GM19328 (cell line): ENCODE data around the gene RPL28.
"Not testable (repeated sequence)": the region's sequence is repeated elsewhere in the genome, so short reads cannot be mapped to it uniquely, and the experiment has no call there.

Experiments used
- ATAC-seq: cut with Tn5 transposase; IDR thresholded peaks from one replicate; pipeline ENCODE4 v1.9.1; 2021; ENCODE audit warnings: mild to moderate bottlenecking, moderate library complexity; ENCODE audit not compliant: unreplicated experiment

The RPL28 gene

GRCh38 chr19:55421281-55421680 is 35.5 kb downstream of the RPL28 start:
- not testable (repeated sequence) for ATAC-seq

GRCh38 chr19:55423225-55424005 is 37.7 kb downstream of the RPL28 start:
- ATAC-seq = no peak

GRCh38 chr19:55424518-55424917 is 38.8 kb downstream of the RPL28 start:
- ATAC-seq = no peak

- ATAC-seq = no peak
These were observed 40.3 kb downstream of the RPL28 start for GRCh38 chr19:55426042-55426441.

GRCh38 chr19:55431183-55431582 is 45.5 kb downstream of the RPL28 start:
- ATAC-seq = no peak

- no peak for ATAC-seq
These were observed 46.7 kb downstream of the RPL28 start for GRCh38 chr19:55432241-55432959.

GRCh38 chr19:55433292-55433691 is 47.6 kb downstream of the RPL28 start:
- ATAC-seq = no peak

- no peak for ATAC-seq
These were observed 48.7 kb downstream of the RPL28 start for GRCh38 chr19:55434356-55434919.

- ATAC-seq = no peak
These were observed 49.3 kb downstream of the RPL28 start for GRCh38 chr19:55435020-55435419.

- ATAC-seq = no peak
These were observed 51.1 kb downstream of the RPL28 start for GRCh38 chr19:55436847-55437246.

GRCh38 chr19:55437410-55437809 is 51.7 kb downstream of the RPL28 start:
- no peak for ATAC-seq

- ATAC-seq = no peak
These were observed 53.3 kb downstream of the RPL28 start for GRCh38 chr19:55439052-55439451.

- no peak for ATAC-seq
These were observed 54.8 kb downstream of the RPL28 start for GRCh38 chr19:55440411-55441105.

- no peak for ATAC-seq
These were observed 55.6 kb downstream of the RPL28 start for GRCh38 chr19:55441319-55441691.

- no peak for ATAC-seq
These were observed 56.1 kb downstream of the RPL28 start for GRCh38 chr19:55441692-55442321.

- ATAC-seq = no peak
These were observed 56.7 kb downstream of the RPL28 start for GRCh38 chr19:55442372-55442961.

GRCh38 chr19:55443045-55443823 is 57.5 kb downstream of the RPL28 start, which contains the start of gene SHISA7:
TSS of gene SHISA7 (minus strand) at chr19:55443300. CDS start at chr19:55442863, 437 bp downstream.
- ATAC-seq = no peak

- no peak for ATAC-seq
These were observed 58.2 kb downstream of the RPL28 start for GRCh38 chr19:55443824-55444480.

GRCh38 chr19:55444646-55445045 is 58.9 kb downstream of the RPL28 start:
- no peak for ATAC-seq
